Pancreas (tissue), 10 donors: Measurements from ENCODE around the gene SLC8A2. TPM values are rescaled to one million over a fixed set of nuclear protein-coding genes. Genes with fewer than 3 reads are reported as not detected.
A peak's percentile ranks its signal among the peaks of the same experiment; 100 is the strongest.

ENCODE experiments used
- ATAC-seq, 4 donors: fragments of 200-7000 bp; cut with Tn5 transposase; one replicate each; pipeline versions ENCODE4 v1.8.0 to v1.9.1; 2020; ENCODE audit warnings: mild to moderate bottlenecking in 4 of 4, moderate library complexity in 4 of 4
- DNase-seq, 6 donors: peaks; one replicate each; pipeline ENCODE4 v3.0.0-alpha.2; 2020
- FAIRE-seq: peaks from 2 replicates; lab custom pipeline; 2012; peaks lifted over from hg19 to GRCh38; lab: Jason Lieb, UNC
- H3K27ac ChIP-seq, 4 donors: fragments of 200-600 bp; sonication (generic); 1 replicate in 3 of 4; 2 replicates in 1 of 4; pipeline versions ENCODE4 v1.5.0 to v1.8.0; 2020
- H3K27me3 ChIP-seq, 4 donors: fragments of 200-600 bp; one replicate each; pipeline ENCODE4 v1.8.0; 2021
- H3K36me3 ChIP-seq, 3 donors: fragments of 200-600 bp; sonication (generic) in 1 of 3; one replicate each; pipeline versions ENCODE4 v1.5.0 to v1.8.0; 2020 to 2021
- H3K4me1 ChIP-seq, 3 donors: fragments of 200-600 bp; one replicate each; pipeline ENCODE4 v1.8.0; 2021
- H3K4me3 ChIP-seq, 4 donors: fragments of 200-600 bp; sonication (generic) in 2 of 4; one replicate each; pipeline versions ENCODE4 v1.5.0 to v1.8.0; 2020 to 2021
- H3K9me3 ChIP-seq, 4 donors: fragments of 200-600 bp; one replicate each; pipeline ENCODE4 v1.8.0; 2021
- CTCF ChIP-seq, 4 donors: fragments of 200-600 bp; sonication (generic) in 3 of 4; IDR thresholded peaks; one replicate each; pipeline versions ENCODE4 v1.5.0 to v1.8.0; 2021; ENCODE audit warnings: antibody characterized with exemption in 4 of 4
- WGBS, 2 donors: extraction: QIAGEN DNeasy Blood & Tissue Kit; methylation state at CpG; one replicate each; pipeline ENCODE4 v1.1.7; 2013; 5-methylcytosine and 5-hydroxymethylcytosine counted together
- intact Hi-C, 3 donors: fragments of 100-400 bp; cut with DNase I; formaldehyde crosslinking; loops; one replicate each; pipeline versions ENCODE4 v1.11.1 to v1.14.2; 2022
- polyA plus RNA-seq, 2 donors: library from polyadenylated mRNA; stranded (reverse); fragments of 200-250 nt; gene quantifications; one replicate each; pipeline ENCODE4 v1.2.3, GENCODE V29; 2013
- total RNA-seq, 6 donors: library from RNA; stranded (reverse); fragmentation: NEBNext Ultra II Directional in 4 of 6; extraction: Animal tissue kit (Norgen Biotek cat#: 25700) in 4 of 6; gene quantifications; one replicate each; pipeline versions ENCODE4 v1.2.1 to v1.2.4, GENCODE V29; 2021 to 2023
- donor health status: healthy with polysubstance abuse.
- donor health status: DM: no; HTN: no; CAD: no; lungs with moderate emphysema.
- donor health status: DM: no; HTN: no; CAD: no.
- donor health status: control.
- donor health status: control.
- donor health status: Bipolar disorder and iron deficiency.
- donor health status: DM: yes; HTN: yes; CAD: no.
- donor health status: DM: no; HTN: no; CAD: no.
- donor health status: DM: no; HTN: no; CAD: no.
- donor health status: DM: yes; HTN: yes; CAD: no.

The SLC8A2 gene
- total and polyA plus RNA-seq, 8 donors, result 2.6 to 8.3 (median 6.3) TPM

- Histone ChIP-seq H3K9me3 (no peaks in the 10 kb centered on the region), H3K36me3 (no peaks in the 10 kb centered on the region), H3K27ac (no peak overlapping the region), H3K4me1 (peaks cover 0 to 4% (median 0%) of the 10 kb centered on the region in 3 donors), H3K4me3 (no peak overlapping the region), H3K27me3 (no peaks in the 10 kb centered on the region)
- WGBS, 2 donors, result 25 to 27% methylated on average over 6 of the region's 6 CpGs
- DNase-seq, result peak in 1 of 6 donors; percentile 34
- no peak for TF ChIP-seq CTCF (IDR thresholded peaks at IDR 0.05)
- ATAC-seq, result peak in 2 of 4 donors; percentile 11 to 22
- intact Hi-C loops, result no loop called here
- FAIRE-seq, result no peak
Observed at GRCh38 chr19:47469363-47469700, 2.4 kb downstream of the SLC8A2 start.

GRCh38 chr19:47467914-47468313 is 3.8 kb downstream of the SLC8A2 start:
- Histone ChIP-seq H3K36me3 (no peaks in the 10 kb centered on the region), H3K4me1 (peaks cover 0 to 4% (median 0%) of the 10 kb centered on the region in 3 donors), H3K27me3 (no peaks in the 10 kb centered on the region), H3K9me3 (no peaks in the 10 kb centered on the region), H3K27ac (no peak overlapping the region), H3K4me3 (no peak overlapping the region)
- ATAC-seq (no peak), FAIRE-seq (no peak), DNase-seq (peak in 1 of 6 donors; percentile 21)
- 67 to 69% methylated on average over 9 of the region's 9 CpGs for WGBS, 2 donors
- TF ChIP-seq CTCF (IDR thresholded peaks at IDR 0.05), result no peak
- intact Hi-C loops, result no loop called here

GRCh38 chr19:47465957-47466356 is 5.7 kb downstream of the SLC8A2 start:
- Histone ChIP-seq H3K36me3 (no peaks in the 10 kb centered on the region), H3K9me3 (no peaks in the 10 kb centered on the region), H3K4me1 (no peaks in the 10 kb centered on the region), H3K27me3 (no peaks in the 10 kb centered on the region), H3K27ac (no peak overlapping the region), H3K4me3 (no peak overlapping the region)
- DNase-seq, result no peak
- WGBS, 2 donors, result 87 to 88% methylated on average over 27 of the region's 27 CpGs
- intact Hi-C loops, result no loop called here
- no peak for TF ChIP-seq CTCF (IDR thresholded peaks at IDR 0.05)
- no peak for FAIRE-seq
- no peak for ATAC-seq

GRCh38 chr19:47464675-47465419 is 6.8 kb downstream of the SLC8A2 start:
- 76 to 81% methylated on average over 10 of the region's 10 CpGs for WGBS, 2 donors
- H3K27me3 ChIP-seq, result no peaks in the 10 kb centered on the region

More at GRCh38 chr19:47464675-47465419, 6.8 kb downstream of the SLC8A2 start:
- Histone ChIP-seq H3K36me3 (no peaks in the 10 kb centered on the region), H3K9me3 (no peaks in the 10 kb centered on the region), H3K27ac (no peak overlapping the region), H3K4me1 (no peaks in the 10 kb centered on the region), H3K4me3 (no peak overlapping the region)
- intact Hi-C loops, result no loop called here
- ATAC-seq (no peak), DNase-seq (no peak), FAIRE-seq (no peak)
- no peak for TF ChIP-seq CTCF (IDR thresholded peaks at IDR 0.05)
